B cell (primary cell): ENCODE data around the gene RALBP1. TPM values are rescaled to one million over a fixed set of nuclear protein-coding genes. Genes with fewer than 3 reads are reported as not detected.

Experiments used
- ATAC-seq: fragments of 200-7000 bp; cut with Tn5 transposase; one replicate; pipeline ENCODE4 v1.10.0; 2021; ENCODE audit warnings: low read depth, mild to moderate bottlenecking, moderate number of reproducible peaks, moderate library complexity
- CTCF ChIA-PET: fragments of 350-600 bp; sonication (Branson Sonifier 250); formaldehyde crosslinking; loops from one replicate; lab custom pipeline; 2021; ENCODE audit warnings: antibody characterized with exemption, inconsistent platforms; lab: Charles Lee
- POLR2A ChIA-PET: fragments of 350-600 bp; sonication (Branson Sonifier 250); formaldehyde crosslinking; loops from one replicate; lab custom pipeline; 2021; ENCODE audit warnings: antibody characterized with exemption; lab: Charles Lee
- DNase-seq: peaks from one replicate; pipeline ENCODE4 v3.0.0; 2013
- H2AFZ ChIP-seq: 2 replicates; pipeline ENCODE4 v1.6.1; 2012; ENCODE audit warnings: mild to moderate bottlenecking, low read depth, low read length; ENCODE audit not compliant: insufficient read depth, poor library complexity, severe bottlenecking
- H3K27ac ChIP-seq, 2 donors: 1 replicate in 1 of 2; 2 replicates in 1 of 2; pipeline ENCODE4 v1.5.1; 2012 to 2013; ENCODE audit warnings: low read length in 2 of 2, mild to moderate bottlenecking in 2 of 2, moderate library complexity in 1 of 2
- H3K27me3 ChIP-seq, 4 experiments: fragments of 200-600 bp in 1 of 4; sonication (generic) in 1 of 4; replicated peaks in 1 of 4; 1 replicate in 2 of 4; 2 replicates in 2 of 4; pipeline versions ENCODE4 v1.6.1 to v1.7.0; 2013 to 2016; ENCODE audit warnings: low read length in 3 of 4, mild to moderate bottlenecking in 2 of 4, mixed read lengths in 1 of 4, moderate library complexity in 1 of 4; ENCODE audit not compliant: insufficient read depth in 4 of 4, control insufficient read depth in 3 of 4; ENCODE audit errors: control extremely low read depth in 1 of 4
- H3K36me3 ChIP-seq, 2 experiments: replicated peaks in 1 of 2; 1 replicate in 1 of 2; 2 replicates in 1 of 2; pipeline versions ENCODE4 v1.6.1 to v1.7.1; 2013; ENCODE audit warnings: low read length in 1 of 2; ENCODE audit not compliant: insufficient read depth in 2 of 2, control insufficient read depth in 1 of 2; ENCODE audit errors: control extremely low read depth in 1 of 2, extremely low read depth in 1 of 2
- H3K4me1 ChIP-seq, 2 donors: fragments of 200-600 bp in 1 of 2; sonication (generic) in 1 of 2; 1 replicate in 1 of 2; 2 replicates in 1 of 2; pipeline versions ENCODE4 v1.5.1 to v1.6.1; 2013 to 2017; ENCODE audit warnings: low read length in 2 of 2; ENCODE audit not compliant: control insufficient read depth in 2 of 2, insufficient read depth in 2 of 2
- H3K4me2 ChIP-seq: replicated peaks from 2 replicates; pipeline ENCODE3; 2012; ENCODE audit warnings: mild to moderate bottlenecking, low read depth, low read length; ENCODE audit not compliant: poor library complexity, severe bottlenecking
- H3K4me3 ChIP-seq, 5 experiments: fragments of 200-600 bp in 1 of 5; sonication (generic) in 1 of 5; 1 replicate in 3 of 5; 2 replicates in 2 of 5; pipeline versions ENCODE4 v1.5.1 to v1.7.0; 2011 to 2016; ENCODE audit warnings: low read length in 4 of 5, mild to moderate bottlenecking in 4 of 5, low read depth in 2 of 5, control low read depth in 1 of 5, moderate library complexity in 1 of 5; ENCODE audit not compliant: insufficient read depth in 1 of 5; ENCODE audit errors: control extremely low read depth in 1 of 5, extremely low read depth in 1 of 5
- H3K79me2 ChIP-seq: fragments of 200-600 bp; sonication (generic); one replicate; pipeline ENCODE4 v1.6.0; 2016; ENCODE audit warnings: low read length; ENCODE audit not compliant: control insufficient read depth, insufficient read depth
- H3K9ac ChIP-seq: fragments of 200-600 bp; sonication (generic); 2 replicates; pipeline ENCODE4 v1.6.1; 2017; ENCODE audit warnings: mild to moderate bottlenecking, low read length, moderate library complexity
- H3K9me3 ChIP-seq, 3 donors: one replicate each; pipeline versions ENCODE4 v1.6.1 to v1.7.1; 2013; ENCODE audit warnings: low read length in 2 of 3; ENCODE audit not compliant: control insufficient read depth in 2 of 3, insufficient read depth in 1 of 3; ENCODE audit errors: control extremely low read depth in 1 of 3
- H4K20me1 ChIP-seq: 2 replicates; pipeline ENCODE4 v1.6.0; 2012; ENCODE audit warnings: mild to moderate bottlenecking, low read length; ENCODE audit not compliant: insufficient read depth, control insufficient read depth, poor library complexity, severe bottlenecking
- H3K27ac Mint-ChIP-seq: one replicate; pipeline ENCODE4 v1.8.0; 2021; ENCODE audit warnings: mixed read lengths
- H3K27me3 Mint-ChIP-seq: one replicate; pipeline ENCODE4 v1.8.0; 2021; ENCODE audit warnings: mixed read lengths
- H3K4me1 Mint-ChIP-seq: one replicate; pipeline ENCODE4 v1.8.0; 2021; ENCODE audit warnings: mixed read lengths
- H3K4me3 Mint-ChIP-seq: one replicate; pipeline ENCODE4 v1.8.0; 2021; ENCODE audit warnings: mixed read lengths
- H3K9me3 Mint-ChIP-seq: one replicate; pipeline ENCODE4 v1.8.0; 2022; ENCODE audit warnings: mixed read lengths; ENCODE audit not compliant: insufficient read depth
- CTCF ChIP-seq: fragments of 200-600 bp; IDR thresholded peaks from one replicate; pipeline ENCODE4 v1.8.0; 2022; ENCODE audit warnings: antibody characterized with exemption, mild to moderate bottlenecking
- EZH2 ChIP-seq: IDR thresholded peaks from 2 replicates; pipeline ENCODE4 v1.6.1; 2012; ENCODE audit warnings: borderline replicate concordance, low read depth, mild to moderate bottlenecking, moderate library complexity, low read length; ENCODE audit not compliant: insufficient read depth, poor library complexity, severe bottlenecking
- WGBS: methylation state at CpG from one replicate; pipeline ENCODE4 v1.1.5; 2013; ENCODE audit warnings: missing lambda C conversion rate; ENCODE audit not compliant: insufficient coverage; 5-methylcytosine and 5-hydroxymethylcytosine counted together
- intact Hi-C: fragments of 100-400 bp; cut with micrococcal nuclease; formaldehyde crosslinking; loops from one replicate; pipeline ENCODE4 v1.10.0; 2022
- polyA plus RNA-seq: library from polyadenylated mRNA; depleted of rRNA; stranded (reverse); fragments of >200 nt; gene quantifications from 2 replicates; pipeline ENCODE4 v1.2.3, GENCODE V29; 2012
- total RNA-seq, 2 donors: library from RNA; stranded (reverse); fragments of 120-200 nt in 1 of 2; gene quantifications; 1 replicate in 1 of 2; 2 replicates in 1 of 2; pipeline versions ENCODE4 v1.2.3 to v1.2.4, GENCODE V29; 2013 to 2022

Gene RALBP1
- total and polyA plus RNA-seq, 2 donors (not counting 1 experiment from before 2014, with no cell fraction given) = 14.9 to 38.0 TPM

- DNase-seq = no peak
- no peaks in the 10 kb centered on the region for H3K9me3 Mint-ChIP-seq
- no peak overlapping the region for H3K4me3 Mint-ChIP-seq
- intact Hi-C loops = no loop called here
- no peaks in the 10 kb centered on the region for H3K9me3 ChIP-seq
- TF ChIP-seq EZH2 (no peak), CTCF (no peak)
- H3K9ac ChIP-seq = no peak overlapping the region
- no peak overlapping the region for H3K27ac Mint-ChIP-seq
- H3K4me2 ChIP-seq = no peak overlapping the region
- H3K4me1 ChIP-seq = no peaks in the 10 kb centered on the region
- no peaks in the 10 kb centered on the region for H3K27me3 ChIP-seq
- H3K4me1 Mint-ChIP-seq = peaks cover 3% of the 10 kb centered on the region
- no peak overlapping the region for H3K4me3 ChIP-seq
- H2AFZ ChIP-seq = no peak overlapping the region
- H3K36me3 ChIP-seq = no peaks in the 10 kb centered on the region
- ChIA-PET CTCF (no interaction called here), POLR2A (no interaction called here)
- no CpG with 5 or more reads among the region's 3 CpGs for WGBS
- no peaks in the 10 kb centered on the region for H4K20me1 ChIP-seq
- H3K27me3 Mint-ChIP-seq = no peaks in the 10 kb centered on the region
- H3K27ac ChIP-seq = no peak overlapping the region
- H3K79me2 ChIP-seq = no peaks in the 10 kb centered on the region
- no peak for ATAC-seq
These were observed 34.3 kb upstream of the RALBP1 start for GRCh38 chr18:9441061-9441460.

- Mint-ChIP-seq H3K4me3 (no peak overlapping the region), H3K27me3 (peaks cover 3% of the 10 kb centered on the region), H3K9me3 (peaks cover 3% of the 10 kb centered on the region), H3K27ac (no peak overlapping the region), H3K4me1 (peaks cover 3% of the 10 kb centered on the region)
- no CpG with 5 or more reads among the region's 3 CpGs for WGBS
- no peaks in the 10 kb centered on the region for H3K27me3 ChIP-seq
- ATAC-seq (no peak), DNase-seq (no peak)
- H3K36me3 ChIP-seq = no peaks in the 10 kb centered on the region
- H3K4me3 ChIP-seq = no peak overlapping the region
- no peak overlapping the region for H3K4me2 ChIP-seq
- CTCF ChIA-PET = no interaction called here
- no peak overlapping the region for H2AFZ ChIP-seq
- no peak overlapping the region for H3K27ac ChIP-seq
- no peak for TF ChIP-seq CTCF
- TF ChIP-seq EZH2 = no peak
- H3K9me3 ChIP-seq = peaks cover 0 to 25% (median 4%) of the 10 kb centered on the region in 3 donors
- no peaks in the 10 kb centered on the region for H3K79me2 ChIP-seq
- H3K4me1 ChIP-seq = no peaks in the 10 kb centered on the region
- intact Hi-C loops = no loop called here
- H4K20me1 ChIP-seq = no peaks in the 10 kb centered on the region
- POLR2A ChIA-PET = no interaction called here
- no peak overlapping the region for H3K9ac ChIP-seq
These were observed 30.8 kb upstream of the RALBP1 start for GRCh38 chr18:9444549-9444948.
